Stimulated activated naive CD4-positive, alpha-beta T cell treated with Interleukin-2 at 50 U/mL for 16 hours (primary cell): ENCODE data around the gene DEDD.

ENCODE experiments used
- DNase-seq: peaks from one replicate; lab custom pipeline; 2025; lab: John Stamatoyannopoulos, UW

Gene DEDD

GRCh38 chr1:161162806-161163205 lies 30.3 kb upstream of the DEDD start:
- no peak for DNase-seq

- no peak for DNase-seq
These were observed 29.6 kb upstream of the DEDD start for GRCh38 chr1:161162052-161162451.

- no peak for DNase-seq
These were observed 29.2 kb upstream of the DEDD start for GRCh38 chr1:161161652-161162051.

- no peak for DNase-seq
These were observed 28.2 kb upstream of the DEDD start for GRCh38 chr1:161160671-161161145.

- no peak for DNase-seq
These were observed 27.4 kb upstream of the DEDD start for GRCh38 chr1:161159913-161160243.

GRCh38 chr1:161159087-161159912 lies 26.8 kb upstream of the DEDD start, which contains the start of gene USP21:
USP21 (plus strand) TSS chr1:161159500; CDS start chr1:161160641, 1,141 bp downstream.
- DNase-seq, result peak; percentile 86

- no peak for DNase-seq
These were observed 26.0 kb upstream of the DEDD start for GRCh38 chr1:161158316-161159010.

- no peak for DNase-seq
These were observed 25.4 kb upstream of the DEDD start for GRCh38 chr1:161157867-161158266.

- peak; percentile 78 for DNase-seq
These were observed 21.3 kb upstream of the DEDD start, which contains the start of gene UFC1 for GRCh38 chr1:161153682-161154337. UFC1 (plus strand) TSS chr1:161153978; CDS start chr1:161153998, 20 bp downstream.

- DNase-seq, result no peak
These were observed 20.7 kb upstream of the DEDD start for GRCh38 chr1:161153176-161153575.

GRCh38 chr1:161145832-161146231 lies 13.4 kb upstream of the DEDD start:
- DNase-seq, result no peak

GRCh38 chr1:161140755-161141400 lies 8.4 kb upstream of the DEDD start:
- no peak for DNase-seq

- DNase-seq, result no peak
These were observed 7.3 kb upstream of the DEDD start for GRCh38 chr1:161139766-161140165.

- DNase-seq, result no peak
These were observed 6.0 kb upstream of the DEDD start for GRCh38 chr1:161138431-161138830.

- DNase-seq, result no peak
These were observed 5.4 kb upstream of the DEDD start for GRCh38 chr1:161137881-161138280.

- DNase-seq, result no peak
These were observed 813 bp upstream of the DEDD start for GRCh38 chr1:161133220-161133740.

- DNase-seq, result no peak
These were observed 701 bp downstream of the DEDD start for GRCh38 chr1:161131523-161132409.

GRCh38 chr1:161130266-161130665 lies 2.2 kb downstream of the DEDD start:
- no peak for DNase-seq

- DNase-seq, result no peak
These were observed 3.7 kb downstream of the DEDD start for GRCh38 chr1:161128591-161129420.

GRCh38 chr1:161127649-161128048 lies 4.8 kb downstream of the DEDD start:
- no peak for DNase-seq
